PC-9 (cell line): Measurements from ENCODE around the gene PAF1.

Experiments used
- CTCF ChIP-seq: fragments of 200-600 bp; sonication (generic); conservative IDR thresholded peaks from 2 replicates; pipeline ENCODE4 v1.6.1; 2017; ENCODE audit warnings: mixed run types, antibody characterized with exemption, mild to moderate bottlenecking, moderate library complexity
- EZH2 ChIP-seq: fragments of 200-600 bp; sonication (generic); IDR thresholded peaks from 2 replicates; pipeline ENCODE4 v1.8.0; 2017; ENCODE audit warnings: antibody characterized with exemption, low read depth

GRCh38 chr19:39359026-39359425, 31.9 kb downstream of the PAF1 start:
- TF ChIP-seq CTCF: no peak
- no peak for TF ChIP-seq EZH2
